Fibroblast of the conjunctiva (primary cell): ENCODE measurements around the gene SIGLEC7.
"Not testable (repeated sequence)": the region's sequence is repeated elsewhere in the genome, so short reads cannot be mapped to it uniquely, and the experiment has no call there.

Experiments used
- DNase-seq: peaks from one replicate; pipeline ENCODE4 v3.0.0-alpha.2; 2010; ENCODE audit warnings: low read depth

SIGLEC7 gene

DNA sequence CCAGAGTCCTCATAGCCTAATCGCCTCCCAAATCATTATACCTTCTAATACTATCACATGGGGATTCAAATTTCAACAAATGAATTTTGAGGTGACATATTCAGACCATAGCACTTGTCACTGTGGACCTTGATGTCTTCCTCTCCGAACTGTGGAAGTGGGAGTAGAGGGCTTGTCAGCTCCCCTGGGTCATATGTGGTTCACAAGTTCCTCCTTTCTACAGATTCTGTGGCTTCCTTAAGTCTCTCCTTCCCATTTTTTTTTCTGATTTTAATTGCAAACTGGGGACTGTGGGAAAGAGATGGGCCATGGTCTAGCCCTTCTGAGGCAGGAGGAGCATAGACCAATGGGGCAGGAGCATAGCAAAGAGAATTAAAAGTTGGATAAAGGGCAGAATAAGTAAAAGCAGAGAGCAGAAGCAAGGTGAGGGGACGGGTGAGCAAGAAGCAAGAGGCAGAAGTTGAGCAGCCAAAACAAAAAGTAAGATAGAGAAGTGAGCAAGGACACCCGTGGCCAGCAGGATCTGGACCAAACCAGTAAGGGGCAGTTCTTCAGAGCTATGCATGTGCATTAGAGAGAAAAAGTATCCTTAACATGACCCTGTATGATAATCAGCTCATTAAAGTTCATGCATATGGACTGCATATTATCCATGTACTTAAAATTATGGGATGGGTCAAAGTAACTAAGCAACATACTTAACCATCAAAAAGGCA lies 2.6 kb upstream of the SIGLEC7 start:
- DNase-seq = no peak

DNA sequence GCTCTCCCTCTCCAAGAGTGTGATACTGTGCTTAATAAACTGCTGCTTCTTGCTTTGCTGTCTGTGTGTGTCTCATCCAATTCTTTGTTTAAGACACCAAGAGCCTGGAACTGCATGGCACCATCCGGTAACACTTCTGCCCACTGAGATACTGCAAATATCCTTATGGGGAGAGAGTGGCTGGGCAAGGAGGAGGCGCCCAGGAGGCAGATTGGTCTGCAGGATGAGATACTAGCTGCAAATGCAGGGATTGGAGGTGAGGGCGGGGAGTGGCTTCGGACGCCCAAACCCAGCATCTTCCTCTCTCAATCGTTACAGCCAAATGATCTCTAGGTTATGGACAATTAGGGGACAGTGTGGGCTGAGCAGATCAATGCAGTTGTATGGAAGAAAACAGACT lies 1.7 kb upstream of the SIGLEC7 start:
- no peak for DNase-seq

DNA sequence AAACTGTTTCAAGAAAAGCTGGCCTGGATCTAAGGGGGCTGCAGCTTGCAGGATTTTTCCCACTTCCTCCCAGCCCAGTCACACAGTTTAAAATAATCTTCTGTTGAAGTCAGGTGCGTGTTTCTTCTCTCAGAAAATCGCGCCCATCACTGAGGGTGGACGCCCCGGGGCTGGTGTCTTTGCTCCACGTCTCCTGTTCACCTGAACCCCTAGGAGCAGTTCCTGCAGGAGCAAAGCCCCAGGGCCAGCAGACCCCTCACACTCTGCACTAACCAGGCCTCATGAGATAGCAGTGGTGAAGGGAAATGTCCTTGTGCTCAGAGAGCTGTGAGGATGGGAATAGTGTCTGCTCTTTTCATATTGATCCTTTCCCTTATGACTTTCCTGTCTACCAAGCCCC lies 920 bp upstream of the SIGLEC7 start:
- no peak for DNase-seq

DNA sequence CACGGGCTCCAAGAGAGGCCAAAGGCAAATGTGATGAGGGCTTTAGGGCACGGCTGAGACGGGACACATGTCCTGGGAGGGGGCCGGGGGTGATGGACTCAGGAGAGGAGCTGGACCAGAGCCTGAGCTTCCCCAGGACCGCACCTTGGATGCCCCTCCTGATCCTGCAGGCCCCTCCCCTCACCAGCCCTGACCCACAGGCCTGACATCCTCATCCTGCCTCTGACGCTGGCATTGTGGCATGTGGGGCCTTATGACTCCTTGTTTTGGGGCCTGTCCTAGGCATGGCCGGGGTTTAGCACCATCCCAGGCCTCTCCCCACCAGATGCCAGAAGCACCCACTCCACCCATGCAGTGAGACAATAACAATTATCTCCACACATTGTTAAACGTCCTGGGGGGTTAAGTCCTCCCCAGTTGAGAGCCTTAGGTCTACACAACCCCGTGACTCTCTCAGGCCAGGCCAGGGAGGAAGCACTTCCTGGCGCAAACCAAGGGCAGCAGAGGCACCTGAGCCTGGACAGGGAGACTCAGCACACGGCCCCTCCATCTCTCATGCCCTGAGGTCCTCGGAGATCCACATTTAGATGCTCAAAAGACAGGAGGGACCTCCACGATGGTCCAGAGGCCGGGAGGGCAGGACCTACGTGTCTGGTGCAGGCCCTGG lies 841 bp downstream of the SIGLEC7 start:
- not testable (repeated sequence) for DNase-seq

DNA sequence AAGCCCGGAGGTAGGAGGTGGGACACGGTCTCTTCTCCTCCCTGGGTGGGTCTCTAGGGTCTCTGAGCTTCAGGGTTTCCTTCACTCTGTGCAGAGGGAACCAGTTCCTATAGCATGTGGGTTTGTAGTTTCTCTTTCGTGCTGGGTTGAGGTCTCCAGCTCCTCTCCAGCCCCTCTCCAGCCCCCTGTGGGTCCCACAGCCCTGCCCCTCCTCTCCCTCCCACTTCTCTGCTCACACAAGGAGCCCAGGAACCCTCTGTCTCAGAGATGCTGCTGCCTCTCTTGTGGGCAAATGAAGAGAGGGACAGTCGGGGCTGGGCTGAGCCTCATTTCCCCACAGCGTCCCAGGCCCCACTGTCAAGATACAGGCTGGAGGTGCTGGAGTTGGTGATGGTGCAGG lies 1.4 kb downstream of the SIGLEC7 start:
- DNase-seq = no peak

DNA sequence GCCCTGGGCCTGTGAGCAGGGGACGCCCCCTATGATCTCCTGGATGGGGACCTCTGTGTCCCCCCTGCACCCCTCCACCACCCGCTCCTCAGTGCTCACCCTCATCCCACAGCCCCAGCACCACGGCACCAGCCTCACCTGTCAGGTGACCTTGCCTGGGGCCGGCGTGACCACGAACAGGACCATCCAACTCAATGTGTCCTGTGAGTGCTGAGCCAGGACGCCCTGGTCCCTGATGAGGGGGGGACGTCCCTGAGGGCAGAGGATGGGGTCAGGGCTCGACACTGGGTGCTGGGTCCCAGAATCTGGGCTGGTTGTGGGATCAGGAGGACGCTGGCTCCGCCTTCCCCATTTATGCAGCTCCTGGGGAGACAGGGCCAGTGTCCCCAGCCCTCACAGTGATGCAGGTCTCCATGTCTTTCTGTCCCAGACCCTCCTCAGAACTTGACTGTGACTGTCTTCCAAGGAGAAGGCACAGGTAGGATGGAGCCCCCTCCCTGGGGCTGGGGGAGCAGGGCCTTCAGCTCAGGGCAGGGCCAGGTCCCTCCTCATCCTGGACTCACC lies 2.5 kb downstream of the SIGLEC7 start:
- no peak for DNase-seq

DNA sequence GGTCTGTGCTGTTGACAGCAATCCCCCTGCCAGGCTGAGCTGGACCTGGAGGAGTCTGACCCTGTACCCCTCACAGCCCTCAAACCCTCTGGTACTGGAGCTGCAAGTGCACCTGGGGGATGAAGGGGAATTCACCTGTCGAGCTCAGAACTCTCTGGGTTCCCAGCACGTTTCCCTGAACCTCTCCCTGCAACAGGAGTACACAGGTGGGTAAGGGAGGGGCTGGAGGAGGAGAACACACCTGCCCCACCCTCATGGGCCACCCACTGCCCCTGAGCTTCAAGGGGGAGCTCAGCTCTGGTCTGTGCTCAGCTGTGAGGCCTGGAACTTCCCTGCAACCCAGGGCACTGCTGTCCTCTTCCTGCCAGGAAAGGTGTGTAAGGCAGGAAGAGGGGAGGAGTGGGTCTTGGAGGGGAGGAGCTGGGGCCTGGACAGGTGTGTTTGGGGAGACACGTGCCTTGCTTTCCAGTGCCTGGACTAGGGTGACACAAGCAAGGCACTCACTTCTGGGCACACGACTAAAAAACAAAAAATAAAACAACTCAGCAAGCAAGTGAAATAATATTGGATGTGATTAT lies 3.9 kb downstream of the SIGLEC7 start:
- DNase-seq = no peak

DNA sequence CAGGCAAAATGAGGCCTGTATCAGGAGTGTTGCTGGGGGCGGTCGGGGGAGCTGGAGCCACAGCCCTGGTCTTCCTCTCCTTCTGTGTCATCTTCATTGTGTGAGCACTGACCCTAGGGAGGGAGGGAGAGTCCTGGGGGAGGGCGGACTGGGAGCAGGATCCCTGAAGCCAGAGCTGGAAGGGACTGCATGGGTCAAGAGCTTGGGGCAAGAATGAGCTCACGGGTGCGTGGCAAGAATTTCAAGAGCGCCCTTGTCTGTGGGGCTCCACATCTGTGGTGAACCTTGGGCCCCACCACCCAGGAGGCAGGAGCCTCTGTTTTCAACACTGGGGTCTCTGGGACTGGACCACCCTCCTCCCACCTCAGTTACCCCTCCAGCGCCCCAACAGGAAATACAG lies 4.7 kb downstream of the SIGLEC7 start:
- DNase-seq = no peak

DNA sequence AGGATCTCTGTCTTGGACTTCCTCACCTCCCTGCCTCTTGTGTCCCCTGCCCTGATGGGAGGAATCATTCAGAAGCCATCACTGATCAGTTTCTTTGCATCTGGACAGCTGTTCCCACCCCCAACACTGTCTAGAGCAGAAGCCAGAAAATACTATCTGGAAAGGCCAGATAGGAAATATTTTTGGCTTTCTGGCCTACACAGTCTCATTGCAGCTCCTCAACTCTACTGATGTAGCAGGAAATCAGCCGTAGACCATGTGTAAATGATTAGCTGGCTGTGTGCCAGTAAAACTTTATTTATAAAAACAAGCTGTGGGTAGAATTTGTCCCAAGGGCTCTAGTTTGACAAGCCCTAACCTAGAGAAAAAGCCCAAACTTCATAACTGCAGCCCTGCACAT lies 5.6 kb downstream of the SIGLEC7 start:
- no peak for DNase-seq

DNA sequence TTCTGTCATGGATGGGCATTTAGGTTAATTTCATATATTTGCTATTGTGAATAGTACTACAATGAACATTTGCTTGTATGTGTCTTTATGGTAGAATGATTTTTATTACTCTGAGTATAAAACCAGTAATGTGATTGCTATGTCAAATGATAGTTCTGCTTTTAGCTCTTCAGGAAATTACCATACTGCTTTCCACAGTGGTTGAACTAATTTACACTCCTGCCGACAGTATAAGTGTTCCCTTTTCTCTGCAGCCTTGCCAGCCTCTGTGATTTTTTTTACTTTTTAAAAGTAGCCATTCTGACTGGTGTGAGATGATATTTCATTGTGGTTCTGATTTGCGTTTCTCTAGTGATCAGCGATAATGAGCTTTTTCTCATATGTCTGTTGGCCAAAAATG lies 6.5 kb downstream of the SIGLEC7 start:
- DNase-seq = no peak

DNA sequence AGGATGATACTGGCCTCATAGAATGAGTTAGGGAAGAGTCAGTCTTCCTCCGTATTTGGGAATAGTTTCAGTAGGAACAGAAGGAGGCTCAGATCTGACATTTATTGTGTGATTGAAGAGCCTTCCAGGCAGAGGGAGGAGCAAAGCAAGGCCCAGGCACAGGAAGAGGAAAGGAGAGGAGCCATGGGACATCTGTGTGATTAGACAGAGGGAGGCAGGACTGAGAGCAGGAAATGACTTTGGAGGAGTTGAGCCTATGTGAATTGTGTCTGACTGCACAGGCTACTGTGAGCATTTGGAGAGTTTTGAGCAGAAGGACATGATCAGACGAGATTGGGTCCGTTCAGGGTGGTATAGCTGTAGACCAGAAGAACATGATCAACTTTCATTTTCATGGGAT lies 8.5 kb downstream of the SIGLEC7 start:
- DNase-seq = no peak

DNA sequence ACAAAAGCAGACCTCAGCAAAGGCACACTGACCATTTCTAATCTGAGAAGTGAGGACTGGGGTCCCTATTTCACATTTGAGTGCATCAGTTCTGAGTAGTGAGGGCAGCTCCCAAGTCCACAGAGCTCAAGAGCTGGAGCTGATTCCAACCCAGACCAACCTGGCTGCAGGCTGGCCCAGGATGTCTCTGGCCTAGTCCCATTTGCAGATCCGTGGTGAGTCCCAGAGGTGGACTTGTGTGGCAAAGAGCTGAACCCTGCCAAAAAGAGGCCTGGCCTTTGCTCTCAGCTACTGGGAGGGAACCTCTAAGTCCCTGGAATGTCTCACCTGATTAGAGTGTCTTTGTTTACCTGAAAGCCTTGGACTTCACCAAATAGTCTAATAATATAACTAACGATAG lies 14.6 kb downstream of the SIGLEC7 start:
- no peak for DNase-seq

DNA sequence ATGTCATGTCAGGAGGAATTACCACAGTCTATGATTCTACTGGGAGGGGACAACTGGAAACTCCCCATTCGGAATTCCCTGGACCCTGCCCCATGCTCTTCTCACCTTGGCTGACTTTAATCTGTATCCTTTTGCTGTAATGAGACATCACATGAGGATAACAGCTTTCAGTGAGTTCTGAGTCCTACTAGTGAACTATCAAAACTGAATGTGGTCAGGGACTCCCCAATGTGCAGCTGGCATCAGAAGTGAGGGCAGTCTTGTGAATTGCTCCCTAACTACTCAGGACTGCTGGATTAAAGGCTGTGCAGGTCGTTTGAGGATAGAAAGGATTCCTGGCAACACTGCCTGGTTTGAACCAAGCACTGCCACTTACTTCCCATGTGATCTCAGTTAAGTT lies 15.2 kb downstream of the SIGLEC7 start:
- DNase-seq = no peak

DNA sequence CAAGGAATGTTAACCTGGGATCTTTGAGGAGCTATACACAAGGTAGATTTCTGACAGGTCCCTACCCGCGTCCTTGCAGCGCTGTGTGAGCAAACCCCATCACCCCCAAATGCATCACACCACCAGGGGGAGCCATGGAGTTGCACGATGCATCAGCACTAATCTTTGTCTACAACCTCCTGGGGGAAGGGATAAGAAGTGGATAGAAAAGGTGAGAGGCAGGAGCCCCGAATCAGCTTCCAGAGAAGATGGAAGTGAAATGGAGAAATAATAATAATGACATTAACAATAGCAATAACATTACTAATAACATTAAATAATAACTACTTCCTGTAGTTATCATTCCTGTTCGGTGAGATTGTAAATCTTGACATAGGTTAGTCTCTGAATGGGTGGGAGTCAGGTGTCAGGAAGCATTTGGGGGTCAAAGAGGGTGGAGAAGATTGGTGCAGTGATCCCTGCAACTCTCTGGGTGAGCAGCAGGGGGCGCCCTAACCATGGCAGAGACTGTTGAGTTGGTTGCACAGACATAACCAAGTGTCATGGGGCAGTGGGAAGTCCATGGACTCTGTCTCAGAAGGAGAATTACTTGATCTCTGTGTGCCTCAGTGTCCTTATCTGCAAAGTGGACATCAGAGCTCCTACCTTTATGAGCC lies 16.5 kb downstream of the SIGLEC7 start:
- DNase-seq = no peak

DNA sequence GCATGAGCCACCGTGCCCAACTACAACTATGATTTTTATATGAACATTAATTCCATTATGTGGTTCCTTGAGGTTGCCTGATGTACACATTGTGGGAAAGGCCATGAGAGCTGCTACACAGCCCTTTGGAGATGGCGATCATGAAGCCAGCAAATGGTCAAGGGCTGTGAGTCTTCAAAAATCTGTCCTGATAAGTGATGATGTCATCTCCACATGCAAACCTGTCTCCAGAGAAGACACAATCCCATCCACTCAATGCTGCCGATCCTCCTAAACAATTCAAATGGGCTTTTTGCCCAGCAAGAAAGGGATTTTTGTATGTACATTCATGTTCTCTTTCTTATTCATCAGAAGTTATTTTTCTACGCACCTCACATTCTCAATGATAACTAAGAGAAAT lies 17.6 kb downstream of the SIGLEC7 start:
- no peak for DNase-seq

DNA sequence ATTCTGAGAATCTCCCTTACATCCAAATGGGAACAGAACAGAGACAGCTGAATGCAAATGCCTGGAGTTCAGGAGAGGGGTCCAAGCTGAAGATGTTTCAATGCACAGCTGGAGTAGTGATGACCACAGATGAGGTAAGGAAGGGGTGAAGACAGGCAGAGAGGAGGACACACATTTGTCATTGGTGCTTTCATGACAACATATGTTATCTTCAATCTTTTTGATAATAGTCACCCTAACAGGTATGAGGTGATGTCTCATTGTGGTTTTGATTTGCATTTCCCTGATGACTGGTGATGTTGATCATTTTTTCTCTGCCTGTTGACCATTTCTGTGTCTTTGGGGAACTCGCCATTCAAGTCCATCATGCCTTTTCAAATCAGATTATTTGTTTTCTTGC lies 19.2 kb downstream of the SIGLEC7 start:
- no peak for DNase-seq

DNA sequence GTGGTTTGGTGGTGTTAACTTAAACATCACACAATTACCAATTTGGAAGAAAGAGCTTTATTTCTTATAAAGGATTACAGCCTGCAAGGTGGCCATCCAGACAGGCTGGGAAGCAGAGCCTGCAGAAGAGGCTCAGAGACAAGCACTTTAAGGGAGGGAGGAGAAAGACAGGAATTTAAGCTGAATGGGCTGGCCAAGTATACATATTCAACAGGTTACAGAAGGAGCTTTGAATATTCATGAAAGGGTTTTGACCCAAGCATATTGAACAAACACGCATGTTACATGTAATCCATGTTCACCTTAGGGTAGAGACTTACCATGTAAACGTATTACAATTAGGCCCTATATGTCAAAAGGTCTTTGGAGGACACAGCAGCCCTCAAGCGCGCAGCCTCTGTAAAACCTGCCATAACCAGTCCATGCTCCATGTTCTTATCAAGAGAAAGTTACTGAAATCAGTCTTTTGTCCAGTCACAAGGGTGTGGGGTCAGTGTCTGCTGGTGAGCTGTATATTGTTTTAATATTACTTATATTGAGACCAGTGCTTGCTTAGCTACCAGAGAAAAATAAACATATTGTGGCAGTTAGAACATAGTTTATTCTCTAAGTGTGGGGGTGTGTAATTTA lies 19.9 kb downstream of the SIGLEC7 start:
- DNase-seq = no peak

DNA sequence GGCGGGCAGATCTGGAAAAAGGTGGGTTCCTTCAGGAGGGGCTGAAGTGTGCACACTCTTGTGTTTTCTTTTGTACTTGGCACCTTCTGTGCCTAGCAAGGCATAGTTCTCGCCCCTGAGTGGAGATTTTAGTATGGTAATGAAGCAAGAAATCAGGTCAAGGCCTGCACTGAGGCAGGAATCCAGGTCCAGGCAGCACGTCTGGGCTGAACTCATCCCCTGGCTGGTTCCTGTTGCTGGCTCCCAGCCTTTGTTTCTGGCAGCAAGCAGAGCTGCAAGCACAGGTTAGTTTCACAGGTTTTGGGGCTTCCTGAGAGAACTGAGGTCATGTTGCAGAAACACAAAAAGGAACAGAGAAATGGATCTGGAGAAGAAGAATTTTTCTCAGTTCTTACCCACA lies 21.2 kb downstream of the SIGLEC7 start:
- no peak for DNase-seq

DNA sequence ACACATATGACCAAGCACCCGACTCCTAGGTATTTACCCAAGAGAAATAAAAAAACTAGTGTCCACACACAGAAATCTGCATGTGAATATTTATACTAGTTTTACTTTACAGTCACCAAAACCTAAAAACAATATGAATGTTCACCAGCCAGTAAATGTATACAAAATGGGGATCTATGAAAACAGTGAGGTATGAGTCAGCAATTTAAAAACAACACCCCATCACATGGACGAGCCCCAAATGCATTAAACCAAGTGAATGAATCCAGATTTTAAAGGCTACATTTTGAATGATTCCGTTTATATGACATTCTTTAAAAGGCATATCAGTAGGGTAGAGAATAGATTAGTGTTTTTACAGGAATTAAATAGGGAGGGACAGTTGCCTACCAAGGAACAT lies 22.1 kb downstream of the SIGLEC7 start:
- DNase-seq = no peak

DNA sequence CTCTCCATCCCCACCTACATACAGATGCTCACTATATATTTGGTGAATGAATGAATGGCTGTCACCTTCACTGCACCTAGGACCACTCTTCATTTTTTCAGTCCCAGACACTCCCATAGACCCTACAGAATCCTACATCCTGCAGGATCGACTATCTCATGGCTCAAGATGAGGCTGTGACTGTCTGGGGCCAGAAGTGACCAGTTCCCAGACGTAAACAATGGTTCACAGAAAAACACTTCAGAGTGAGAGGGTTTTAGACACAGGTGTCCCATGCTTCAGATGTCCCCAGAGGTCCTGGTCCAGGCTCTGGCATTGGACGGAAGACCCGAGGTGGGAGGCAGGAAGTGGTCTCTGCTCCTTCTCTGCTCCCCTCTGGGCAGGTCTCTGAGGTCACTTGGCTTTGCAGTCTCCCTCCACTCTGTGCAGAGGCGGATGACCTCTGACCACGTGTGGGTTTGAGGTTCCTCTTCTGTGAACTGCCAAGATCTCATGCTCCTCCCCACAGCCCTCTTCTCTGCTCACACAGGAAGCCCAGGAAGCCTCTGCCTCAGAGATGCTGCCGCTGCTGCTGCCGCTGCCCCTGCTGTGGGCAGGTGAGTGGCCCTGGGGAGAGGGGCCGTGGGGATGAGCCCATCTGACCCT lies 24.9 kb downstream of the SIGLEC7 start:
- no peak for DNase-seq

DNA sequence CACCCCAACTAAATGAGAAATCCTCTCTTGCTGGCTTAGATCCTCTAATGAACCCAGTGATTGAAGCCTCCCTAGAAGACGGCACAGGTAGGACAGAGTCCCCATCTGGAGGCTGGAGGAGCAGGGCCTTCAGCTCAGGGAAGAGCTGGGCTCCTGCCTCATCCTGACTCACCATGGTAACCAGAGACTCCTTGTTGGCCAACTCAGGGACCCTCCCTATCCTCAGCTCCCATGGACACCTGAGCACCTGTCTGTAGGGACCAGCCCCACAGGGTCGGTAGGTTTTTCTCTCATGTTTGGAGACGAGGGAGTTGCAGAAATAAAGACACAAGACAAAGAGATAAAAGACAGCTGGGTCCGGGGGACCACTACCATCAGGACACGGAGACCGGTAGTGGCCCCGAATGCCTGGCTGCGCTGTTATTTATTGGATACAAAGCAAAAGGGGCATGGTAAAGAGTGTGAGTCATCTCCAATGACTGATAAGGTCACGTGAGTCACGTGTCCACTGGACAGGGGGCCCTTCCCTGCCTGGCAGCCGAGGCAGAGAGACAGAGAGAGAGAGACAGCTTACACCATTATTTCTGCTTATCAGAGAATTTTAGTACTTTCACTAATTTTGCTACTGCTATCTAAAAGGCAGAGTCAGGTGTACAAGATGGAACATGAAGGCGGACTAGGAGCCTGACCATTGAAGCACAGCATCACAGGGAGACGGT lies 26.6 kb downstream of the SIGLEC7 start:
- DNase-seq = no peak
